Fibroblast of lung (primary cell): ENCODE results near the gene TNFRSF19.

Experiments used
- CTCF ChIP-seq, 2 donors: IDR thresholded peaks in 1 of 2; conservative IDR thresholded peaks in 1 of 2; 1 replicate in 1 of 2; 2 replicates in 1 of 2; pipeline ENCODE4 v1.5.1; 2011 to 2012; ENCODE audit warnings: low read length in 2 of 2, control low read depth in 1 of 2, inconsistent platforms in 1 of 2, low read depth in 1 of 2, mild to moderate bottlenecking in 1 of 2
- EZH2 ChIP-seq: IDR thresholded peaks from 2 replicates; pipeline ENCODE4 v1.5.1; 2012; ENCODE audit warnings: low read length, control low read depth, mild to moderate bottlenecking; ENCODE audit errors: missing control alignments

- TF ChIP-seq CTCF (conservative IDR thresholded peaks at IDR 0.05 in 1 of 2, IDR thresholded peaks at IDR 0.05 in 1 of 2; ENCODE audit: low read depth in 1 of 2, low read length in 2 of 2) (no peak), EZH2 (no peak)
Measured at GRCh38 chr13:23644126-23644419, 73.9 kb downstream of the TNFRSF19 start.
